Choroid plexus epithelial cell (primary cell): ENCODE data around the gene USP3.

ENCODE experiments used
- DNase-seq: peaks from one replicate; pipeline ENCODE4 v3.0.0-alpha.2; 2010; ENCODE audit warnings: low read depth
- H3K4me3 ChIP-seq: 2 replicates; pipeline ENCODE4 v1.5.1; 2011; ENCODE audit warnings: low read depth, mild to moderate bottlenecking, control low read depth, low read length, moderate library complexity
- TF ChIP-seq, protein P1 (sequence below): conservative IDR thresholded peaks from 2 replicates; pipeline ENCODE4 v1.5.1; 2011; ENCODE audit warnings: low read depth, mild to moderate bottlenecking, control low read depth, inconsistent platforms, low read length, moderate library complexity

The USP3 gene

DNA sequence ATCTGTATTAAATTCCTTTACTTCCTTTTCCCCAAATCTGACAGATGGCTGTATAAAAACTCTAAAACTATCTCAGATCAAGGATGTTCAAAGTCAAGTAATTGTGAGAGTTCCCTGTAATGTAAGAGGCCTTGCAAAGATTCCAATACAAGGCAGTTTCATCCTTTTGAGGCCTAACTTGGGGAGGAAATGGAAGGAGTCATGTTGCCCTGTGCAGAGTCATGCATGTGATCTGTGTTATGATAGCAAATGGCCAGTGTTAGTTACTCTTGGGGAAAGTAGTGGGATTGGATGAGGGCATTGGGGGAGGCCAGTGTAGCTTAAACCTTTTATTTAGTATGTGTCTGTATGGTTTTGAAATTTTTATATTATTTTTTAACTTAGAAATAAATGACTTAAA, 69.1 kb downstream of the USP3 start:
- TF ChIP-seq, protein P1, sequence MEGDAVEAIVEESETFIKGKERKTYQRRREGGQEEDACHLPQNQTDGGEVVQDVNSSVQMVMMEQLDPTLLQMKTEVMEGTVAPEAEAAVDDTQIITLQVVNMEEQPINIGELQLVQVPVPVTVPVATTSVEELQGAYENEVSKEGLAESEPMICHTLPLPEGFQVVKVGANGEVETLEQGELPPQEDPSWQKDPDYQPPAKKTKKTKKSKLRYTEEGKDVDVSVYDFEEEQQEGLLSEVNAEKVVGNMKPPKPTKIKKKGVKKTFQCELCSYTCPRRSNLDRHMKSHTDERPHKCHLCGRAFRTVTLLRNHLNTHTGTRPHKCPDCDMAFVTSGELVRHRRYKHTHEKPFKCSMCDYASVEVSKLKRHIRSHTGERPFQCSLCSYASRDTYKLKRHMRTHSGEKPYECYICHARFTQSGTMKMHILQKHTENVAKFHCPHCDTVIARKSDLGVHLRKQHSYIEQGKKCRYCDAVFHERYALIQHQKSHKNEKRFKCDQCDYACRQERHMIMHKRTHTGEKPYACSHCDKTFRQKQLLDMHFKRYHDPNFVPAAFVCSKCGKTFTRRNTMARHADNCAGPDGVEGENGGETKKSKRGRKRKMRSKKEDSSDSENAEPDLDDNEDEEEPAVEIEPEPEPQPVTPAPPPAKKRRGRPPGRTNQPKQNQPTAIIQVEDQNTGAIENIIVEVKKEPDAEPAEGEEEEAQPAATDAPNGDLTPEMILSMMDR = no peak
- DNase-seq = peak; percentile 68
- H3K4me3 ChIP-seq = no peak overlapping the region

DNA sequence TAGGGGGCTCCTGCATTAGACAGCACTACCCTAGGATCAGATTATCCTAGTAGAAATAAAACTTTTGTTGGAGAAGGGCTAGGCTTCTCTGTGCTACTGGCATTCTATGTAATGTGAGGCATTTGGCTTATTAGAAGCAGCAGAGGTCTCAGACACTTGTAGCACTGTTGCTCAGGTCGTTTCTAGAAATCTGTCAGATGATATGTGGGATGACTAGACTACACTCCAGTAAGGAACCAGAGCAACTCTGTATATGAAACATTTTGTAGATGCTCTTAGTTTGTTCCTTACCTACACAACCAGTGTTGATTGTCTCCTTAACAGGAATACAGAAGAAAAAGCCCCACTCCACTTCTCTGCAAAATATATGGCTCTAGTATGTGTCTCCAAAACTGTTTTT, 70.9 kb downstream of the USP3 start:
- H3K4me3 ChIP-seq = no peak overlapping the region
- DNase-seq = no peak

DNA sequence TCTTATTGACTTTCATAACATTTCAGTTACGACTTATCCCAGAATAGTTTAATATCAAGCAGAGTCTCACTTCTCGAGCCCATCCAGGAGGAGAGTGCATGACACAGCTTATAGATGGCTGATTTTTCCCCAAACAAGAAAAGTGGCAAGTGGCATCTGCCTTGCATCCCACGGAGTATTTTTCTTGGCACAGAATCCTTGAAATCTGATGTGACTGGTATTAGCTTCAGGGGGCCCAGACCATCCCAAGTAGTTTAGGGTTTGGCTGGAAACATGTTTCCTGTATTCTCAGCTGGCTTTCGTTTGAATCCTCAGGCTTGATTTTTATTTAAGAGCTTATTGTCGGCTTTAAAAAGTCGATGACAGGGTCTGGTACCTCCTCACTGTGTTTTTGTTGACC, 72.0 kb downstream of the USP3 start:
- peak; percentile 17 for DNase-seq
- TF ChIP-seq, protein P1 = no peak
- no peak overlapping the region for H3K4me3 ChIP-seq

More for the DNA sequence above, 70.9 kb downstream of the USP3 start:
- TF ChIP-seq, protein P1 = no peak

DNA sequence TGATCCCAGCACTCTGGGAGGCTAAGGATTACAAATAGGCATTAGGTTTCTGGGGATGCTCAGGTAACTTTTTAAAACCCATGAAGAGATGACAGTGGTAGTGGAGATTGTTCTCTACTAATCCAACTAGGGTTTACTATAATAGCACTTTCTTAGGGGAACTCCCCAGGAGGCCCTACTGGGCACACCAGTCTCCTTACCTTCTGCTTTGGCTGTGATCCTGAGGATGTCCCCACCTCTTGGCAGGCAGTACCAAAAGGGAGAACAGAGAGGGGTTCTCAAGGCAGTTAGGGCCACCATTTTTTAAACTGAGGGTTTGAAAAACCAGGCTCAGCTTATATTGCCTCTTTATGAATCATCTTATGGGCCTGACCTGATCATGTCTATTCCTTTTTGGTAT, 77.8 kb downstream of the USP3 start:
- TF ChIP-seq, protein P1 = no peak
- no peak overlapping the region for H3K4me3 ChIP-seq
- DNase-seq = no peak

DNA sequence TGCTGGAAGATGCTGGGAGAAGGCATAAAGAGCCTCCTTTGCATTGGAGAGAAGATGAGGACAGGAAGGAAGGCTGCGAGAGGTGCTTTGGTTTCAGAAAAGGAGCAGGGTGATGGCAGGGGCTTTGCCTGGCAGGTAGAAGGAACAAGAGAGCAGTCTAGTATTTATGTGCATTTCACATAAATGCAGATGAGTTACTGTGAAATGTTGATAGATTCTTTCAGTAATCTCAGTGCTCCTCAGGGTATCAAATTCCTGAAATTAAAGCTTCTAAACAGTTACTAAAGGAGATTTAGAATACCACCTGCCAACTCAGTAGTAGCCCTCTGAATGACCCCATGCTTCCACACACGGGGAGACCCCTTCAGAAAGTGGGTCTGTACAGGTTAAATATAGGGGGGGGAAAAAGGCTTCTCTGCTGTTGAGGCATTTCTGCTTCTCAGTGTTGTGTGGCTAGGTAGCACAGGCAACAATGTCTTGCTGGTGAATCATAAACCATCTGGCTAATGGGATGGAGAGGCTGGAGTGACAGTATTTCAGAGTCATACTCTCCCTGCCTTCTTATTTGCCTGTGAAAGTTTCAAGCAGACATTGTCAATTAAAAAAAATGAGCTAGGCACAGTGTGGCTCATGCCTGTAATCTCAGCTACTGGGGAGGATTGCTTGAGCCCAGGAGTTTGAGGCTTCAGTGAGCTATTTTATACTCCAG, 78.5 kb downstream of the USP3 start:
- peak; percentile 76 for DNase-seq
- no peak overlapping the region for H3K4me3 ChIP-seq

DNA sequence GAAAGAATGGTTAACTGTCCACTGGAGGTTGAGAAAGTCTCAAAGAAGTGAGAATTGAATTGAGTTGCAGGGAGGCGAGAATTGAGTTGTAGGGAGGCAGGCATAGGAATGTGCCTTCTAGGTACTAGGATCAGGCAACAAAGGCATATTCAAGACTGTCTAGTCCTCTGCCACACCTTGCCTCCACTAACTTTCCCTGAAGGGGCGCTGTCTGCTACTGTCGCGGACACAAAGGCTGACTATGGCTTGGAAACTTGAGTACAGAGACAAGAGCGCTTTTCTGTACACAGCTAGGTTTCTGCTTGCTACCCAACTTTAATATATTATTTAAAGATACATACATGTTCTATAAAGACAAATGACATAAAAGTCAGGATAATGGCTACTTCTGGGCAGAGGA, 82.4 kb downstream of the USP3 start:
- no peak overlapping the region for H3K4me3 ChIP-seq
- no peak for DNase-seq
- TF ChIP-seq, protein P1 = no peak

More for the DNA sequence above, 78.5 kb downstream of the USP3 start:
- TF ChIP-seq, protein P1 = no peak

DNA sequence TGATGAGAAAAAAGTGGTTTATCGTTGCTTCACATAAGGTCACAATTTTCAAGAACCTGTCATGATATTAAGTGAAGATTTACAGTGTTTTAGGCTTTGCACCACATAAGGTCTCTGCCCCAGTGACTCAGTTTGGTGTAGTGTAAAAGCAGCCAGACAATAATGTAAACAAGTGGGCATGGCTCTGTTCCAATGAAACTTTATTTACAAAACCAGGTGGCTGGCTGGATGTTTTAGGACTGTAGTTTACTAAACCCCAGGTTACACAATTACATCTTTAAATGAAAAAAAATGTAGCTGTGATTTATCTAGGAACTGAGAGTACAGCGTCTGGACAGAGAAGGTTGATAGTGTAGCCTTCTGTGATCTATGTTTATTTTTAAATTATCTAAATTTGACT, 83.1 kb downstream of the USP3 start:
- TF ChIP-seq, protein P1 = no peak

More for the DNA sequence above, 83.1 kb downstream of the USP3 start:
- H3K4me3 ChIP-seq = no peak overlapping the region
- DNase-seq = peak; percentile 36
